HepG2 (cell line): Measurements from ENCODE around the gene ESYT1. TPM values are rescaled to one million over a fixed set of nuclear protein-coding genes. Genes with fewer than 3 reads are reported as not detected.

Source experiments
- ATAC-seq: fragments of 200-7000 bp; cut with Tn5 transposase; 3 replicates; pipeline ENCODE4 v1.9.1; 2020; ENCODE audit warnings: mild to moderate bottlenecking, moderate library complexity
- BruUV-seq: library from RNA; stranded (reverse); fragments of 400-500 nt; replicated peaks from 2 replicates; lab custom pipeline; 2021; lab: Mats Ljungman, UMichigan
- CTCF ChIA-PET: fragments of 300-600 bp; formaldehyde crosslinking; extraction: SDS; loops from one replicate; lab custom pipeline; 2021; ENCODE audit warnings: low total read pairs, inconsistent platforms, low intra/inter-chr PET ratio; lab: Yijun Ruan, JAX
- POLR2A ChIA-PET: fragments of 350-600 bp; sonication (Branson Sonifier 250); formaldehyde crosslinking; loops from one replicate; lab custom pipeline; 2020; ENCODE audit warnings: antibody characterized with exemption, inconsistent platforms; lab: Yijun Ruan, JAX
- DNase-seq: peaks from one replicate; pipeline ENCODE4 v3.0.0-alpha.2; 2015; ENCODE audit warnings: low spot score
- FAIRE-seq: peaks from 3 replicates; lab custom pipeline; 2011; peaks lifted over from hg19 to GRCh38; lab: Jason Lieb, UNC
- H2AFZ ChIP-seq: one replicate; pipeline ENCODE4 v1.6.1; 2011; ENCODE audit warnings: low read length, inconsistent platforms
- H3K27ac ChIP-seq: fragments of 300-600 bp; 3 replicates; pipeline ENCODE4 v1.8.0; 2011; ENCODE audit warnings: mixed run types, mild to moderate bottlenecking, mixed read lengths, low read length, inconsistent platforms; ENCODE audit not compliant: insufficient read depth; ENCODE audit errors: extremely low read length
- H3K27me3 ChIP-seq, 2 experiments: fragments of 200-600 bp in 1 of 2; 2 replicates in 1 of 2; 3 replicates in 1 of 2; pipeline versions ENCODE4 v1.6.0 to v1.8.0; 2011; ENCODE audit warnings: low read length in 2 of 2, mild to moderate bottlenecking in 2 of 2, moderate library complexity in 2 of 2, inconsistent platforms in 1 of 2; ENCODE audit not compliant: insufficient read depth in 2 of 2, control insufficient read depth in 1 of 2
- H3K36me3 ChIP-seq, 2 experiments: fragments of 200-600 bp in 1 of 2; replicated peaks in 1 of 2; 2 replicates in 1 of 2; 3 replicates in 1 of 2; pipeline versions ENCODE4 v1.5.1 to v1.8.0; 2011; ENCODE audit warnings: low read length in 2 of 2, inconsistent platforms in 1 of 2; ENCODE audit not compliant: insufficient read depth in 2 of 2, control insufficient read depth in 1 of 2
- H3K4me1 ChIP-seq: 2 replicates; pipeline ENCODE4 v1.5.1; 2012; ENCODE audit warnings: low read length, inconsistent platforms; ENCODE audit not compliant: insufficient read depth
- H3K4me2 ChIP-seq: 2 replicates; pipeline ENCODE4 v1.6.0; 2011; ENCODE audit warnings: low read depth, low read length, inconsistent platforms
- H3K4me3 ChIP-seq, 3 experiments: fragments of 200-600 bp in 1 of 3; sonication (generic), shearing (Covaris generic) in 1 of 3; replicated peaks in 1 of 3; 2 replicates each; pipeline ENCODE4 v1.5.1; 2011 to 2016; ENCODE audit warnings: low read length in 3 of 3, inconsistent platforms in 2 of 3, low read depth in 2 of 3, mild to moderate bottlenecking in 2 of 3, control low read depth in 1 of 3, mixed read lengths in 1 of 3; ENCODE audit not compliant: insufficient read depth in 1 of 3
- H3K79me2 ChIP-seq: one replicate; pipeline ENCODE4 v1.6.1; 2011; ENCODE audit warnings: low read length, inconsistent platforms; ENCODE audit not compliant: insufficient read depth
- H3K9ac ChIP-seq: 2 replicates; pipeline ENCODE4 v1.6.0; 2011; ENCODE audit warnings: mild to moderate bottlenecking, low read depth, low read length, inconsistent platforms; ENCODE audit not compliant: insufficient read depth
- H3K9me3 ChIP-seq: 2 replicates; pipeline ENCODE4 v1.5.1; 2012; ENCODE audit warnings: mild to moderate bottlenecking, low read length
- H4K20me1 ChIP-seq: 2 replicates; pipeline ENCODE4 v1.6.0; 2011; ENCODE audit warnings: inconsistent platforms, mild to moderate bottlenecking, low read length, moderate library complexity; ENCODE audit not compliant: insufficient read depth
- KDM6A ChIP-seq: IDR thresholded peaks from 2 replicates; pipeline ENCODE4 v1.6.1; 2016; ENCODE audit warnings: low read depth
- MAFK ChIP-seq, 2 experiments: IDR thresholded peaks in 1 of 2; conservative IDR thresholded peaks in 1 of 2; 2 replicates each; pipeline ENCODE4 v1.6.1; 2011; ENCODE audit warnings: improper control_type of control experiment in 2 of 2, low read length in 2 of 2
- MED8 ChIP-seq: sonication (generic); formaldehyde crosslinking; IDR thresholded peaks from 2 replicates; pipeline ENCODE4 v1.8.1; 2023; ENCODE audit warnings: mild to moderate bottlenecking, missing genetic modification reagents; ENCODE audit not compliant: insufficient replicate concordance
- POLR2G ChIP-seq: fragments of 200-400 bp; formaldehyde crosslinking; IDR thresholded peaks from 2 replicates; pipeline ENCODE4 v1.6.1; 2018; ENCODE audit warnings: mild to moderate bottlenecking, low read depth, low read length, moderate library complexity
- RBFOX2 ChIP-seq: fragments of 200-400 bp; formaldehyde crosslinking; IDR thresholded peaks from 2 replicates; pipeline ENCODE4 v1.6.1; 2017; ENCODE audit warnings: low read depth, mild to moderate bottlenecking, low read length
- ZBTB21 ChIP-seq: sonication (generic); formaldehyde crosslinking; IDR thresholded peaks from 2 replicates; pipeline ENCODE4 v1.4.0; 2020; ENCODE audit warnings: missing genetic modification reagents
- ZEB1 ChIP-seq: IDR thresholded peaks from 2 replicates; pipeline ENCODE4 v1.6.1; 2012; ENCODE audit warnings: mild to moderate bottlenecking, low read depth, inconsistent platforms; ENCODE audit not compliant: insufficient replicate concordance
- ZNF431 ChIP-seq: sonication (generic); formaldehyde crosslinking; IDR thresholded peaks from 2 replicates; pipeline ENCODE4 v1.9.0; 2022; ENCODE audit warnings: missing genetic modification reagents, low read depth, mild to moderate bottlenecking, borderline replicate concordance
- ZSCAN20 ChIP-seq: sonication (generic); formaldehyde crosslinking; IDR thresholded peaks from 2 replicates; pipeline ENCODE4 v1.4.0; 2020; ENCODE audit warnings: missing genetic modification reagents, mild to moderate bottlenecking, borderline replicate concordance
- WGBS: methylation state at CpG from one replicate; pipeline ENCODE4 v1.1.6; 2017; ENCODE audit warnings: low lambda C conversion rate; 5-methylcytosine and 5-hydroxymethylcytosine counted together
- in situ Hi-C: cut with HindIII; loops from 2 replicates; pipeline ENCODE4 v1.10.0; 2017; ENCODE audit warnings: low pct_unique_long_range_greater_than_20kb; ENCODE audit not compliant: extremely low pct_ligation_motif_present
- intact Hi-C: fragments of 100-400 bp; cut with micrococcal nuclease; formaldehyde crosslinking; loops from one replicate; pipeline ENCODE4 v1.10.0; 2022; ENCODE audit not compliant: unreplicated experiment
- polyA plus RNA-seq, 8 experiments: library from polyadenylated mRNA; depleted of rRNA in 3 of 8; stranded (reverse) in 7 of 8; unstranded in 1 of 8; fragments of >200 nt; fragmentation: Illumina TruSeq in 4 of 8; extraction: Trizol in 4 of 8; gene quantifications; 2 replicates each; pipeline versions ENCODE4 v1.2.1 to v1.2.3, GENCODE V29; 2011 to 2016; ENCODE audit warnings: low read depth in 4 of 8, missing spikeins in 1 of 8, mixed read lengths in 1 of 8; ENCODE audit not compliant: insufficient read depth in 1 of 8
- total RNA-seq, 5 experiments: library from RNA; depleted of rRNA; stranded (reverse); fragments of >200 nt; fragmentation: Illumina TruSeq; extraction: Trizol; gene quantifications; 2 replicates each; pipeline ENCODE4 v1.2.3, GENCODE V29; 2016; ENCODE audit warnings: low read depth in 1 of 5
- TF ChIP-seq, protein P1 (sequence below): sonication (generic); formaldehyde crosslinking; conservative IDR thresholded peaks from 2 replicates; pipeline ENCODE4 v1.4.0; 2020; ENCODE audit warnings: missing genetic modification reagents
- TF ChIP-seq, protein P2 (sequence below): sonication (generic); formaldehyde crosslinking; IDR thresholded peaks from 2 replicates; pipeline ENCODE4 v1.5.0; 2020; ENCODE audit warnings: missing genetic modification reagents

ESYT1 gene
- total and polyA plus RNA-seq, 2 of the 13 experiments (the other 11 are each of a cell fraction or from before 2014, with no cell fraction given) = 66.9 to 71.0 TPM

DNA sequence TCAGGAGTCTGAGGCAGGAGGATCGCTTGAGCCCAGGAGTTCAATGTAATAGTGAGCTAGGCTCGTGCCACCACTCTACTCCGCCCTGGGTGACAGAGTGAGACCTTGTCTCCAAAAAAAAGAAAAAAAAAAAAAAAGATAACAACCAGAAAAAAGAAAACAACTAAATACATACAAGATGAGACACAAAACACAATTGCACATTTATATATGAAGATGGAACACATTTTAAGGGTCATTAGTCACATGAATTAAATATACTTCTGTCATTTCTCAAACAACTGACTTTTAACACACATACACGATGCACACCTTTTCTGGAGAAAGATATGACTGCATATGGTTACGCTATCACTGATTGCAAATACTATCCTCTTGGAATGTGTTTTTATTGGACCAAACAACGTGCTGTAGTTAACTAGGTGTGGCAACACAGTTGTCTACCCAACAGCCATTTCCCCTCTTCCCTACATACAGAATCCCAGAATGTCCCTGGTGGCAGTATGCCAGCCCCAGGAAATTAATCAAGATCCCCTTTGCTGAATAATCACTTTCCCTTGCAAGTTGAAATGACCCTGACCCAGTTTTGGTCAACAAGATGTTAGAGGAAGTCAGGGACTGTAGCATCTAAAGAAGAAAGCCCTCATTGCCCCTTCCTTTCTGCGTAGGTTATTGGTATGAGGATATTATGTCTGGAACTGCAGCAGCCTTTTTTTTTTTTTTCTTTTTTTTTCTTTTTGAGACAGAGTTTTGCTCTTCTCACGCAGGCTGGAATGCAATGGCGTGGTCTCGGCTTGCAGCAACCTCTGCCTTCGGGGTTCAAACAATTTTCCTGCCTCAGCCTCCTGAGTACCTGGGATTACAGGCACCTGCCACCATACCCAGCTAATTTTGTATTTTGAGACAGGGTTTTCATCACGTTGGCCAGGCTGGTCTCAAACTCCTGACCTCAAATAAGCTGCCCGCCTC is 18.7 kb downstream of the ESYT1 start:
- Histone ChIP-seq H3K4me2 (no peak overlapping the region), H3K27ac (no peak overlapping the region), H3K9ac (no peak overlapping the region), H3K79me2 (peaks cover 2% of the 10 kb centered on the region), H3K36me3 (peaks cover 15 to 36% of the 10 kb centered on the region in 2 experiments; a peak in 4 of 5 replicates), H4K20me1 (no peaks in the 10 kb centered on the region), H3K4me1 (peaks cover 4% of the 10 kb centered on the region; the same call in 1 of the 2 replicates), H3K27me3 (no peaks in the 10 kb centered on the region; a peak in 1 of 5 replicates), H2AFZ (no peak overlapping the region), H3K4me3 (no peak overlapping the region), H3K9me3 (no peaks in the 10 kb centered on the region)
- DNase-seq (no peak), ATAC-seq (no peak), FAIRE-seq (no peak)
- 96% methylated on average over 13 of the region's 13 CpGs for WGBS
- CTCF ChIA-PET = no interaction called here
- TSS peak; percentile 34 for BruUV-seq
- intact Hi-C loops (no loop called here), in situ Hi-C loops (no loop called here)
- TF ChIP-seq ZNF431 (CRISPR knock-in tag) (no peak), ZSCAN20 (no peak), MED8 (CRISPR knock-in tag) (no peak), MAFK (conservative IDR thresholded peaks at IDR 0.05 in 1 of 2, IDR thresholded peaks at IDR 0.05 in 1 of 2; ENCODE audit: low read length in 2 of 2) (0 out of 4 replicates have a peak, but pooled peaks have one; percentile 10 to 23), ZBTB21 (no peak), RBFOX2 (0 out of 2 replicates have a peak, but pooled peaks have one; percentile 28), ZEB1 (no peak), POLR2G (peak; percentile 31; the same call in 1 of the 2 replicates), KDM6A (CRISPR knock-in tag) (no peak)
- TF ChIP-seq, protein P1, sequence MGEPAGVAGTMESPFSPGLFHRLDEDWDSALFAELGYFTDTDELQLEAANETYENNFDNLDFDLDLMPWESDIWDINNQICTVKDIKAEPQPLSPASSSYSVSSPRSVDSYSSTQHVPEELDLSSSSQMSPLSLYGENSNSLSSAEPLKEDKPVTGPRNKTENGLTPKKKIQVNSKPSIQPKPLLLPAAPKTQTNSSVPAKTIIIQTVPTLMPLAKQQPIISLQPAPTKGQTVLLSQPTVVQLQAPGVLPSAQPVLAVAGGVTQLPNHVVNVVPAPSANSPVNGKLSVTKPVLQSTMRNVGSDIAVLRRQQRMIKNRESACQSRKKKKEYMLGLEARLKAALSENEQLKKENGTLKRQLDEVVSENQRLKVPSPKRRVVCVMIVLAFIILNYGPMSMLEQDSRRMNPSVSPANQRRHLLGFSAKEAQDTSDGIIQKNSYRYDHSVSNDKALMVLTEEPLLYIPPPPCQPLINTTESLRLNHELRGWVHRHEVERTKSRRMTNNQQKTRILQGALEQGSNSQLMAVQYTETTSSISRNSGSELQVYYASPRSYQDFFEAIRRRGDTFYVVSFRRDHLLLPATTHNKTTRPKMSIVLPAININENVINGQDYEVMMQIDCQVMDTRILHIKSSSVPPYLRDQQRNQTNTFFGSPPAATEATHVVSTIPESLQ (CRISPR knock-in tag) = no peak
- TF ChIP-seq, protein P2, sequence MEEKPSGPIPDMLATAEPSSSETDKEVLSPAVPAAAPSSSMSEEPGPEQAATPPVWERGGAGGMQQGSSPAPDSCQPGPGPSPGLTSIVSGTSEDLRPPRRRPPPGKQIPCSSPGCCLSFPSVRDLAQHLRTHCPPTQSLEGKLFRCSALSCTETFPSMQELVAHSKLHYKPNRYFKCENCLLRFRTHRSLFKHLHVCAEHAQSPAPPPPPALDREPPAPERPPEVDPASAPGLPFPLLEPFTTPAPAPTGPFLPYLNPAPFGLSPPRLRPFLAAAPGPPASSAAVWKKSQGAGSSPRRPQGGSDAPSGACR (CRISPR knock-in tag) = no peak
- POLR2A ChIA-PET = no interaction called here
